IMR-90 (cell line): ENCODE results near the gene VDAC1. TPM values are rescaled to one million over a fixed set of nuclear protein-coding genes. Genes with fewer than 3 reads are reported as not detected.

Experiments
- ATAC-seq: fragments of 200-7000 bp; cut with Tn5 transposase; 2 replicates; pipeline ENCODE4 v1.9.1; 2020; ENCODE audit warnings: low read depth, mild to moderate bottlenecking, moderate library complexity
- BruUV-seq: library from RNA; stranded (reverse); fragments of 400-500 nt; replicated peaks from 2 replicates; lab custom pipeline; 2021; lab: Mats Ljungman, UMichigan
- CTCF ChIA-PET: fragments of 300-600 bp; formaldehyde crosslinking; extraction: SDS; loops from one replicate; lab custom pipeline; 2021; ENCODE audit warnings: antibody characterized with exemption; lab: Yijun Ruan, JAX
- POLR2A ChIA-PET: fragments of 300-600 bp; sonication (Branson Sonifier 250); formaldehyde crosslinking; loops from one replicate; lab custom pipeline; 2022; ENCODE audit warnings: antibody characterized with exemption; ENCODE audit not compliant: unreplicated experiment; lab: Charles Lee
- DNase-seq: peaks from one replicate; pipeline ENCODE4 v3.0.0; 2013
- H2AFZ ChIP-seq: replicated peaks from 2 replicates; pipeline ENCODE3; 2013; ENCODE audit warnings: low read length, mild to moderate bottlenecking; ENCODE audit not compliant: poor library complexity
- H2AK5ac ChIP-seq: 2 replicates; pipeline ENCODE4 v1.6.1; 2013; ENCODE audit warnings: low read depth, low read length, inconsistent platforms
- H2AK9ac ChIP-seq: replicated peaks from 2 replicates; pipeline ENCODE3; 2013; ENCODE audit warnings: mild to moderate bottlenecking, low read depth, low read length, moderate library complexity; ENCODE audit not compliant: poor library complexity
- H2BK120ac ChIP-seq: 2 replicates; pipeline ENCODE4 v1.6.1; 2013; ENCODE audit warnings: low read depth, low read length, inconsistent platforms
- H2BK15ac ChIP-seq: 3 replicates; pipeline ENCODE4 v1.6.1; 2013; ENCODE audit warnings: low read depth, low read length, inconsistent platforms
- H2BK20ac ChIP-seq: 2 replicates; pipeline ENCODE4 v1.6.1; 2013; ENCODE audit warnings: low read depth, mild to moderate bottlenecking, inconsistent platforms, low read length, moderate library complexity
- H2BK5ac ChIP-seq: 2 replicates; pipeline ENCODE4 v1.6.1; 2013; ENCODE audit warnings: mild to moderate bottlenecking, low read depth, low read length, inconsistent platforms; ENCODE audit not compliant: poor library complexity, severe bottlenecking
- H3K14ac ChIP-seq: replicated peaks from 2 replicates; pipeline ENCODE4 v1.6.1; 2013; ENCODE audit warnings: low read depth, low read length, inconsistent platforms
- H3K18ac ChIP-seq: 2 replicates; pipeline ENCODE4 v1.6.1; 2013; ENCODE audit warnings: low read depth, low read length, control low read depth
- H3K23ac ChIP-seq: 2 replicates; pipeline ENCODE4 v1.6.1; 2013; ENCODE audit warnings: low read depth, low read length, inconsistent platforms
- H3K27ac ChIP-seq: 2 replicates; pipeline ENCODE4 v1.5.1; 2013; ENCODE audit warnings: mild to moderate bottlenecking, control low read depth, low read length; ENCODE audit not compliant: insufficient read depth
- H3K27me3 ChIP-seq: 2 replicates; pipeline ENCODE4 v1.6.1; 2013; ENCODE audit warnings: low read length; ENCODE audit not compliant: control insufficient read depth, insufficient read depth
- H3K36me3 ChIP-seq: 2 replicates; pipeline ENCODE4 v1.6.1; 2013; ENCODE audit warnings: low read length, mixed read lengths; ENCODE audit not compliant: control insufficient read depth, insufficient read depth
- H3K4ac ChIP-seq: 2 replicates; pipeline ENCODE4 v1.6.1; 2013; ENCODE audit warnings: low read depth, low read length, inconsistent platforms
- H3K4me1 ChIP-seq: 2 replicates; pipeline ENCODE4 v1.6.1; 2013; ENCODE audit warnings: low read length, mixed read lengths; ENCODE audit not compliant: control insufficient read depth, insufficient read depth
- H3K4me2 ChIP-seq: 2 replicates; pipeline ENCODE4 v1.6.1; 2013; ENCODE audit warnings: low read depth, mild to moderate bottlenecking, control low read depth, low read length, moderate library complexity
- H3K4me3 ChIP-seq: 2 replicates; pipeline ENCODE4 v1.5.1; 2013; ENCODE audit warnings: low read depth, mild to moderate bottlenecking, control low read depth, low read length, moderate library complexity; ENCODE audit not compliant: insufficient read depth
- H3K56ac ChIP-seq: 2 replicates; pipeline ENCODE4 v1.6.1; 2013; ENCODE audit warnings: low read length, inconsistent platforms; ENCODE audit not compliant: insufficient read depth; ENCODE audit errors: extremely low read depth
- H3K79me1 ChIP-seq, 2 experiments: 2 replicates each; pipeline ENCODE4 v1.6.1; 2013; ENCODE audit warnings: low read length in 2 of 2, inconsistent platforms in 1 of 2, low read depth in 1 of 2
- H3K9ac ChIP-seq: 2 replicates; pipeline ENCODE4 v1.6.1; 2013; ENCODE audit warnings: low read depth, low read length, control low read depth
- H3K9me1 ChIP-seq: 2 replicates; pipeline ENCODE4 v1.6.1; 2013; ENCODE audit warnings: low read length, inconsistent platforms; ENCODE audit not compliant: insufficient read depth
- H3K9me3 ChIP-seq: 2 replicates; pipeline ENCODE4 v1.6.1; 2013; ENCODE audit warnings: low read length; ENCODE audit not compliant: control insufficient read depth, insufficient read depth
- H4K20me1 ChIP-seq: 2 replicates; pipeline ENCODE4 v1.6.1; 2013; ENCODE audit warnings: low read length, inconsistent platforms; ENCODE audit not compliant: insufficient read depth
- H4K5ac ChIP-seq: 2 replicates; pipeline ENCODE4 v1.6.1; 2013; ENCODE audit warnings: mild to moderate bottlenecking, low read depth, low read length, control low read depth
- H4K8ac ChIP-seq, 2 experiments: 2 replicates each; pipeline ENCODE4 v1.6.1; 2013; ENCODE audit warnings: low read depth in 2 of 2, low read length in 2 of 2, control low read depth in 1 of 2, inconsistent platforms in 1 of 2
- H4K91ac ChIP-seq: 2 replicates; pipeline ENCODE4 v1.6.1; 2013; ENCODE audit warnings: low read depth, low read length, inconsistent platforms; ENCODE audit not compliant: insufficient read depth
- BHLHE40 ChIP-seq: fragments of 150-350 bp; IDR thresholded peaks from 2 replicates; pipeline ENCODE4 v1.6.1; 2016; ENCODE audit warnings: mild to moderate bottlenecking, low read depth, low read length
- CEBPB ChIP-seq: IDR thresholded peaks from 2 replicates; pipeline ENCODE4 v1.6.1; 2012; ENCODE audit warnings: low read depth, low read length, improper control_type of control experiment
- CHD1 ChIP-seq: IDR thresholded peaks from 2 replicates; pipeline ENCODE4 v1.6.1; 2012; ENCODE audit warnings: low read depth, low read length, improper control_type of control experiment
- CTCF ChIP-seq: conservative IDR thresholded peaks from 2 replicates; pipeline ENCODE4 v1.5.1; 2012; ENCODE audit warnings: mild to moderate bottlenecking, low read depth, low read length, improper control_type of control experiment
- FOS ChIP-seq: fragments of 150-350 bp; IDR thresholded peaks from 2 replicates; pipeline ENCODE4 v1.6.1; 2016; ENCODE audit warnings: low read depth, low read length
- MAFK ChIP-seq: IDR thresholded peaks from 2 replicates; pipeline ENCODE4 v1.6.1; 2012; ENCODE audit warnings: low read depth, low read length, improper control_type of control experiment
- MAZ ChIP-seq: IDR thresholded peaks from 2 replicates; pipeline ENCODE4 v1.6.1; 2012; ENCODE audit warnings: low read depth, mild to moderate bottlenecking, low read length, improper control_type of control experiment, moderate library complexity, borderline replicate concordance
- MXI1 ChIP-seq: IDR thresholded peaks from 2 replicates; pipeline ENCODE4 v1.6.1; 2012; ENCODE audit warnings: low read depth, mild to moderate bottlenecking, low read length, moderate library complexity, borderline replicate concordance
- NFE2L2 ChIP-seq: fragments of 150-350 bp; IDR thresholded peaks from 2 replicates; pipeline ENCODE4 v1.6.1; 2016; ENCODE audit warnings: low read depth, mild to moderate bottlenecking, low read length
- RAD21 ChIP-seq: IDR thresholded peaks from 2 replicates; pipeline ENCODE4 v1.6.1; 2012; ENCODE audit warnings: low read length, improper control_type of control experiment
- RCOR1 ChIP-seq: IDR thresholded peaks from 2 replicates; pipeline ENCODE4 v1.6.1; 2012; ENCODE audit warnings: mild to moderate bottlenecking, low read length, improper control_type of control experiment; ENCODE audit not compliant: insufficient replicate concordance
- RFX5 ChIP-seq: IDR thresholded peaks from 2 replicates; pipeline ENCODE4 v1.8.0; 2012; ENCODE audit warnings: low read depth, mild to moderate bottlenecking, low read length, moderate library complexity
- SMC3 ChIP-seq: fragments of 150-350 bp; IDR thresholded peaks from 2 replicates; pipeline ENCODE4 v1.6.1; 2016; ENCODE audit warnings: low read depth, mild to moderate bottlenecking, antibody characterized with exemption, low read length, moderate library complexity
- USF2 ChIP-seq: fragments of 150-350 bp; IDR thresholded peaks from 2 replicates; pipeline ENCODE4 v1.6.1; 2017; ENCODE audit warnings: mild to moderate bottlenecking, antibody characterized with exemption, low read length, low read depth
- WGBS, 2 experiments: methylation state at CpG; one replicate each; pipeline versions ENCODE4 v1.1.5 to v1.1.7; 2013; ENCODE audit warnings: missing lambda C conversion rate in 2 of 2; ENCODE audit not compliant: insufficient read length in 1 of 2; ENCODE audit errors: extremely low coverage in 2 of 2; 5-methylcytosine and 5-hydroxymethylcytosine counted together
- dilution Hi-C: fragments of 300-500 bp; cut with HindIII; formaldehyde crosslinking; loops from one replicate; pipeline ENCODE4 v1.14.3; 2018; ENCODE audit warnings: low sequenced_read_pairs; ENCODE audit not compliant: unreplicated experiment
- in situ Hi-C: fragments of 300-500 bp; cut with MboI; formaldehyde crosslinking; loops from 3 replicates; pipeline ENCODE4 v1.14.3; 2019; ENCODE audit warnings: low sequenced_read_pairs, inconsistent platforms, mixed read lengths
- intact Hi-C: fragments of 100-400 bp; cut with micrococcal nuclease; formaldehyde crosslinking; loops from 2 replicates; pipeline ENCODE4 v1.10.0; 2022
- polyA plus RNA-seq, 3 experiments: library from polyadenylated mRNA; depleted of rRNA; stranded (reverse); fragments of >200 nt; gene quantifications; 2 replicates each; pipeline ENCODE4 v1.2.3, GENCODE V29; 2012; ENCODE audit warnings: low replicate concordance in 1 of 3
- total RNA-seq: library from RNA; depleted of rRNA; stranded (reverse); fragments of >200 nt; gene quantifications from 2 replicates; pipeline ENCODE4 v1.2.3, GENCODE V29; 2012
- TF ChIP-seq, protein P1 (sequence below): fragments of 150-350 bp; IDR thresholded peaks from 2 replicates; pipeline ENCODE4 v1.6.1; 2016; ENCODE audit warnings: low read depth, mild to moderate bottlenecking, low read length, moderate library complexity, borderline replicate concordance

The VDAC1 gene
- total and polyA plus RNA-seq, 2 of the 4 experiments (the other 2 are of a cell fraction) = 289 to 365 TPM

- Histone ChIP-seq H3K23ac (no peak overlapping the region), H3K4me1 (no peaks in the 10 kb centered on the region), H2AK9ac (no peak overlapping the region), H2BK20ac (no peak overlapping the region), H3K18ac (no peak overlapping the region), H3K56ac (no peak overlapping the region), H3K27me3 (peaks cover 35% of the 10 kb centered on the region), H3K27ac (no peak overlapping the region), H2AK5ac (no peak overlapping the region), H4K91ac (no peak overlapping the region), H4K5ac (no peak overlapping the region), H3K9me1 (no peaks in the 10 kb centered on the region), H3K4ac (no peak overlapping the region), H3K4me3 (no peak overlapping the region), H3K9me3 (peaks cover 1% of the 10 kb centered on the region; the same call in 1 of the 2 replicates), H4K8ac (no peak overlapping the region), H3K4me2 (no peak overlapping the region), H3K79me1 (no peaks in the 10 kb centered on the region), H2AFZ (no peak overlapping the region), H3K14ac (no peak overlapping the region), H2BK120ac (no peak overlapping the region), H3K36me3 (no peaks in the 10 kb centered on the region), H4K20me1 (no peaks in the 10 kb centered on the region), H3K9ac (no peak overlapping the region), H2BK5ac (no peak overlapping the region), H2BK15ac (no peak overlapping the region)
- BruUV-seq = no TSS peak
- TF ChIP-seq RCOR1 = no peak
- no peak for TF ChIP-seq MXI1
- no peak for TF ChIP-seq MAFK
- no peak for TF ChIP-seq RFX5
- TF ChIP-seq SMC3 = no peak
- TF ChIP-seq NFE2L2 = no peak
- TF ChIP-seq RAD21 = no peak
- TF ChIP-seq MAZ = no peak
- TF ChIP-seq FOS = no peak
- no peak for TF ChIP-seq CEBPB
- no peak for TF ChIP-seq CTCF
- TF ChIP-seq CHD1 = no peak
- no peak for TF ChIP-seq USF2
- TF ChIP-seq, protein P1, sequence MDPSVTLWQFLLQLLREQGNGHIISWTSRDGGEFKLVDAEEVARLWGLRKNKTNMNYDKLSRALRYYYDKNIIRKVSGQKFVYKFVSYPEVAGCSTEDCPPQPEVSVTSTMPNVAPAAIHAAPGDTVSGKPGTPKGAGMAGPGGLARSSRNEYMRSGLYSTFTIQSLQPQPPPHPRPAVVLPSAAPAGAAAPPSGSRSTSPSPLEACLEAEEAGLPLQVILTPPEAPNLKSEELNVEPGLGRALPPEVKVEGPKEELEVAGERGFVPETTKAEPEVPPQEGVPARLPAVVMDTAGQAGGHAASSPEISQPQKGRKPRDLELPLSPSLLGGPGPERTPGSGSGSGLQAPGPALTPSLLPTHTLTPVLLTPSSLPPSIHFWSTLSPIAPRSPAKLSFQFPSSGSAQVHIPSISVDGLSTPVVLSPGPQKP = no peak
- no peak for TF ChIP-seq BHLHE40
- no peak for DNase-seq
- in situ Hi-C loops = no loop called here
- intact Hi-C loops = no loop called here
- ChIA-PET POLR2A (no interaction called here), CTCF (no interaction called here)
- ATAC-seq = no peak
- dilution Hi-C loops = no loop called here
- WGBS, 2 experiments = 13% methylated on average over 1 of the region's 3 CpGs; no CpG with 5 or more reads in 1 of the 2 experiments
These were observed 68.1 kb downstream of the VDAC1 start for GRCh38 chr5:133936651-133937015.
